ENCODE results near the gene DLG2.

DNA sequence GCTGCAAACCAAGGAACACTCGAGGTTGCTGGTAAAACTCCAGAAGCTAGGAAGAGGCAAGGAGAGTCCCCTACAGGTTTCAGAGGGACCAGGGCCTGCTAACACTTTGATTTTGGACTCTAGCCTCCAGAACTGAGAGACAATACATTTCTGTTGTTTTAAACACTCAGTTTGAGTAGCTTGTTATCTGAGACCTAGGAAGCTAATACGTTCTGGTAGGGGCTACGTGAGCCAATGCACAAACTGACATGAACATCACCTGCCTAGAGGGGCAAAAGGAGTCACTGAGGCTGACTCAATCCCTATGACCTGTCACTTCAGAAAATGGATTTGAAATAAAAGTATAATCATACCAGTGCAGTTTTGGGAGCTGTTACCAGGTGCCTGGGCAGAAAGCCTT, 1775.1 kb downstream of the DLG2 start:
- TF ChIP-seq, protein P1, sequence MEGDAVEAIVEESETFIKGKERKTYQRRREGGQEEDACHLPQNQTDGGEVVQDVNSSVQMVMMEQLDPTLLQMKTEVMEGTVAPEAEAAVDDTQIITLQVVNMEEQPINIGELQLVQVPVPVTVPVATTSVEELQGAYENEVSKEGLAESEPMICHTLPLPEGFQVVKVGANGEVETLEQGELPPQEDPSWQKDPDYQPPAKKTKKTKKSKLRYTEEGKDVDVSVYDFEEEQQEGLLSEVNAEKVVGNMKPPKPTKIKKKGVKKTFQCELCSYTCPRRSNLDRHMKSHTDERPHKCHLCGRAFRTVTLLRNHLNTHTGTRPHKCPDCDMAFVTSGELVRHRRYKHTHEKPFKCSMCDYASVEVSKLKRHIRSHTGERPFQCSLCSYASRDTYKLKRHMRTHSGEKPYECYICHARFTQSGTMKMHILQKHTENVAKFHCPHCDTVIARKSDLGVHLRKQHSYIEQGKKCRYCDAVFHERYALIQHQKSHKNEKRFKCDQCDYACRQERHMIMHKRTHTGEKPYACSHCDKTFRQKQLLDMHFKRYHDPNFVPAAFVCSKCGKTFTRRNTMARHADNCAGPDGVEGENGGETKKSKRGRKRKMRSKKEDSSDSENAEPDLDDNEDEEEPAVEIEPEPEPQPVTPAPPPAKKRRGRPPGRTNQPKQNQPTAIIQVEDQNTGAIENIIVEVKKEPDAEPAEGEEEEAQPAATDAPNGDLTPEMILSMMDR (IDR thresholded peaks at IDR 0.05): no peak
- TF ChIP-seq POLR2A (IDR thresholded peaks at IDR 0.05): no peak
